IMR-90 (cell line): ENCODE measurements around the gene CNOT3.

Source experiments
- BHLHE40 ChIP-seq: fragments of 150-350 bp; IDR thresholded peaks from 2 replicates; pipeline ENCODE4 v1.6.1; 2016; ENCODE audit warnings: mild to moderate bottlenecking, low read depth, low read length
- CEBPB ChIP-seq: IDR thresholded peaks from 2 replicates; pipeline ENCODE4 v1.6.1; 2012; ENCODE audit warnings: low read depth, low read length, improper control_type of control experiment
- CTCF ChIP-seq: conservative IDR thresholded peaks from 2 replicates; pipeline ENCODE4 v1.5.1; 2012; ENCODE audit warnings: mild to moderate bottlenecking, low read depth, low read length, improper control_type of control experiment
- ELK1 ChIP-seq: fragments of 150-350 bp; IDR thresholded peaks from 2 replicates; pipeline ENCODE4 v1.6.1; 2016; ENCODE audit warnings: low read depth, mild to moderate bottlenecking, low read length, moderate library complexity, borderline replicate concordance
- MAFK ChIP-seq: IDR thresholded peaks from 2 replicates; pipeline ENCODE4 v1.6.1; 2012; ENCODE audit warnings: low read depth, low read length, improper control_type of control experiment
- MAZ ChIP-seq: IDR thresholded peaks from 2 replicates; pipeline ENCODE4 v1.6.1; 2012; ENCODE audit warnings: low read depth, mild to moderate bottlenecking, low read length, improper control_type of control experiment, moderate library complexity, borderline replicate concordance
- MXI1 ChIP-seq: IDR thresholded peaks from 2 replicates; pipeline ENCODE4 v1.6.1; 2012; ENCODE audit warnings: low read depth, mild to moderate bottlenecking, low read length, moderate library complexity, borderline replicate concordance
- POLR2A ChIP-seq: IDR thresholded peaks from 2 replicates; pipeline ENCODE4 v1.6.1; 2012; ENCODE audit warnings: mild to moderate bottlenecking, low read depth, low read length
- RAD21 ChIP-seq: IDR thresholded peaks from 2 replicates; pipeline ENCODE4 v1.6.1; 2012; ENCODE audit warnings: low read length, improper control_type of control experiment
- RCOR1 ChIP-seq: IDR thresholded peaks from 2 replicates; pipeline ENCODE4 v1.6.1; 2012; ENCODE audit warnings: mild to moderate bottlenecking, low read length, improper control_type of control experiment; ENCODE audit not compliant: insufficient replicate concordance
- RFX5 ChIP-seq: IDR thresholded peaks from 2 replicates; pipeline ENCODE4 v1.8.0; 2012; ENCODE audit warnings: low read depth, mild to moderate bottlenecking, low read length, moderate library complexity
- SMC3 ChIP-seq: fragments of 150-350 bp; IDR thresholded peaks from 2 replicates; pipeline ENCODE4 v1.6.1; 2016; ENCODE audit warnings: low read depth, mild to moderate bottlenecking, antibody characterized with exemption, low read length, moderate library complexity
- USF2 ChIP-seq: fragments of 150-350 bp; IDR thresholded peaks from 2 replicates; pipeline ENCODE4 v1.6.1; 2017; ENCODE audit warnings: mild to moderate bottlenecking, antibody characterized with exemption, low read length, low read depth

- TF ChIP-seq CTCF (no peak), CEBPB (no peak), RAD21 (no peak), RCOR1 (no peak), POLR2A (no peak), MAFK (no peak), SMC3 (no peak), BHLHE40 (no peak), ELK1 (no peak), USF2 (no peak), MAZ (no peak), MXI1 (no peak), RFX5 (no peak)
Measured at GRCh38 chr19:54165222-54165621, 27.7 kb downstream of the CNOT3 start.
